Smooth muscle cell (in vitro differentiated cells): ENCODE measurements around the gene LRTM2. TPM values are rescaled to one million over a fixed set of nuclear protein-coding genes. Genes with fewer than 3 reads are reported as not detected.
A peak's percentile ranks its signal among the peaks of the same experiment; 100 is the strongest.

Source experiments
- DNase-seq: peaks from one replicate; lab custom pipeline; 2025; ENCODE audit not compliant: unreplicated experiment; lab: John Stamatoyannopoulos, UW
- H2AFZ ChIP-seq: fragments of 200-600 bp; sonication (generic); 2 replicates; pipeline ENCODE4 v1.6.0; 2016; ENCODE audit warnings: antibody characterized with exemption, low read depth, mild to moderate bottlenecking
- H3F3A ChIP-seq: fragments of 200-600 bp; sonication (generic); 2 replicates; pipeline ENCODE4 v1.6.0; 2017; ENCODE audit warnings: antibody characterized with exemption, low read depth
- H3K27ac ChIP-seq: fragments of 200-600 bp; sonication (generic); 2 replicates; pipeline ENCODE4 v1.5.1; 2016; ENCODE audit warnings: low read depth, mild to moderate bottlenecking
- H3K27me3 ChIP-seq: fragments of 200-600 bp; sonication (generic); 2 replicates; pipeline ENCODE4 v1.6.1; 2016; ENCODE audit warnings: low read depth, mild to moderate bottlenecking
- H3K36me3 ChIP-seq: fragments of 200-600 bp; sonication (generic); 2 replicates; pipeline ENCODE4 v1.5.1; 2016; ENCODE audit warnings: low read depth
- H3K4me1 ChIP-seq: fragments of 200-600 bp; sonication (generic); 2 replicates; pipeline ENCODE4 v1.5.1; 2016; ENCODE audit warnings: low read depth
- H3K4me2 ChIP-seq: fragments of 200-600 bp; sonication (generic); 2 replicates; pipeline ENCODE4 v1.6.0; 2016; ENCODE audit warnings: mild to moderate bottlenecking
- H3K4me3 ChIP-seq: fragments of 200-600 bp; sonication (generic); 2 replicates; pipeline ENCODE4 v1.5.1; 2016; ENCODE audit warnings: mild to moderate bottlenecking
- H3K79me2 ChIP-seq: fragments of 200-600 bp; sonication (generic); 2 replicates; pipeline ENCODE4 v1.6.0; 2016; ENCODE audit warnings: low read depth, mild to moderate bottlenecking
- H3K9ac ChIP-seq: fragments of 200-600 bp; sonication (generic); 2 replicates; pipeline ENCODE4 v1.6.0; 2016; ENCODE audit warnings: low read depth
- H3K9me3 ChIP-seq: fragments of 200-600 bp; sonication (generic); replicated peaks from 2 replicates; pipeline ENCODE4 v1.5.1; 2016; ENCODE audit warnings: low read depth
- H4K20me1 ChIP-seq: fragments of 200-600 bp; sonication (generic); 2 replicates; pipeline ENCODE4 v1.6.0; 2016; ENCODE audit warnings: low read depth
- CTCF ChIP-seq: fragments of 200-600 bp; sonication (generic); IDR thresholded peaks from 2 replicates; pipeline ENCODE4 v1.5.1; 2017; ENCODE audit warnings: borderline replicate concordance, mild to moderate bottlenecking, antibody characterized with exemption; ENCODE audit not compliant: insufficient read depth, poor library complexity, severe bottlenecking
- WGBS: methylation state at CpG from one replicate; pipeline ENCODE4 v1.1.7; 2016; ENCODE audit warnings: low lambda C conversion rate; 5-methylcytosine and 5-hydroxymethylcytosine counted together
- polyA plus RNA-seq: library from polyadenylated mRNA; unstranded; fragments of >200 nt; fragmentation: Nextera tagmentation; extraction: Ambion mirVana; gene quantifications from 2 replicates; pipeline ENCODE4 v1.2.1, GENCODE V29; 2016
- total RNA-seq: library from RNA; depleted of rRNA; stranded (reverse); fragments of >200 nt; gene quantifications from 2 replicates; pipeline ENCODE4 v1.2.3, GENCODE V29; 2014

LRTM2 gene
- total and polyA plus RNA-seq, 2 experiments from 2014 or later: not detected

GRCh38 chr12:1801303-1801975 lies 18.9 kb upstream of the LRTM2 start:
- H3K9ac ChIP-seq: no peak overlapping the region
- H3K27ac ChIP-seq: no peak overlapping the region
- H3K4me3 ChIP-seq: no peak overlapping the region
- no peaks in the 10 kb centered on the region for H3K9me3 ChIP-seq
- no peak for TF ChIP-seq CTCF
- H2AFZ ChIP-seq: no peak overlapping the region
- no peaks in the 10 kb centered on the region for H3F3A ChIP-seq
- H4K20me1 ChIP-seq: no peaks in the 10 kb centered on the region
- 89% methylated on average over 16 of the region's 16 CpGs for WGBS
- peaks cover 4% of the 10 kb centered on the region for H3K4me1 ChIP-seq
- no peak for DNase-seq
- H3K27me3 ChIP-seq: no peaks in the 10 kb centered on the region
- H3K79me2 ChIP-seq: no peaks in the 10 kb centered on the region
- H3K36me3 ChIP-seq: no peaks in the 10 kb centered on the region
- no peak overlapping the region for H3K4me2 ChIP-seq

GRCh38 chr12:1803736-1804135 lies 16.6 kb upstream of the LRTM2 start:
- Histone ChIP-seq H2AFZ (no peak overlapping the region), H3K9ac (no peak overlapping the region), H3K36me3 (no peaks in the 10 kb centered on the region), H3K4me1 (peaks cover 4% of the 10 kb centered on the region), H3K4me3 (no peak overlapping the region), H3K4me2 (no peak overlapping the region), H3F3A (no peaks in the 10 kb centered on the region), H3K27ac (no peak overlapping the region), H4K20me1 (no peaks in the 10 kb centered on the region), H3K9me3 (no peaks in the 10 kb centered on the region), H3K79me2 (no peaks in the 10 kb centered on the region), H3K27me3 (no peaks in the 10 kb centered on the region)
- DNase-seq: no peak
- WGBS: 88% methylated on average over 7 of the region's 7 CpGs
- TF ChIP-seq CTCF: no peak

GRCh38 chr12:1804545-1805332 lies 15.6 kb upstream of the LRTM2 start:
- no peak for TF ChIP-seq CTCF
- Histone ChIP-seq H3K9ac (no peak overlapping the region), H3K4me2 (peak overlapping the region; percentile 68), H3K79me2 (no peaks in the 10 kb centered on the region), H3F3A (no peaks in the 10 kb centered on the region), H3K9me3 (no peaks in the 10 kb centered on the region), H3K36me3 (no peaks in the 10 kb centered on the region), H2AFZ (peak overlapping the region; percentile 93), H4K20me1 (no peaks in the 10 kb centered on the region), H3K27ac (no peak overlapping the region), H3K4me3 (no peak overlapping the region), H3K27me3 (no peaks in the 10 kb centered on the region), H3K4me1 (peaks cover 4% of the 10 kb centered on the region)
- 55% methylated on average over 25 of the region's 25 CpGs for WGBS
- no peak for DNase-seq
